Stimulated activated CD8-positive, alpha-beta memory T cell treated with anti-CD3 and anti-CD28 coated beads, Interleukin-12 subunit alpha, Interleukin-12 subunit beta, amount 100 ng/mL, for 24 hours (primary cell): Measurements from ENCODE around the gene C2orf81.
"Not testable (repeated sequence)": the region's sequence is repeated elsewhere in the genome, so short reads cannot be mapped to it uniquely, and the experiment has no call there.

Source experiments
- DNase-seq: peaks from one replicate; pipeline ENCODE4 v3.0.0-alpha.2; 2020; ENCODE audit errors: extremely low read depth

C2orf81 gene

DNA sequence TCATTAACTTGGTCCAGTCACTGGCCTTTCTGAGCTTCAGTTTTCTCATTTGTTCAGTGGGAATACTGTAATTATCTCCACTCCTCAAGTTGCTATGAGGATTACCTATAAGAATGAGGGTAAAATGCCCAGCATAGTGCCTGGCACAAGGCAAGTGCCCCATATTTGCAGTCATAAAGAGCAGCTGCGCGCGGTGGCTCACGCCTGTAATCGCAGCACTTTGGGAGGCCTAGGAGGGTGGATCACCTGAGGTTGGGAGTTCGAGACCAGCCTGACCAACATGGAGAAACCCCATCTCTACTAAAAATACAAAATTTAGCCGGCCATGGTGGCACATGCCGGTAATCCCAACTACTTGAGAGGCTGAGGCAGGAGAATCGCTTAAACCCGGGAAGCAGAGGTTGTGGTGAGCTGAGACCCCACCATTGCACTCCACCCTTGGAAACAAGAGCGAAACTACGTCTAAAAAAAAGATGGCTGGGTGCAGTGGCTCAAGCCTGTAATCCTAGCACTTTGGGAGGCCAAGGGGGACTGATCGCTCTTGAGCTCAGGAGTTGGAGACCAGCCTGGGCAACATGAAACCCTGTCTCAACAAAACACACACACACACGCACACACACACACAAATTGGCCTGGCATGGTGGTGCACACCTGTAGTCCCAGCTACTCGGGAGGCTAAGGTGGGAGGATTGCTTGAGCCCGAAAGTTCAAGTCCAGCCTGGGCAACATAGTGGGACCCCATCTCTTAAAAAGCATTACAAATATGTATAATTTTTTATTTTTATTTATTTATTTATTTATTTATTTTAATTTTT is 21.3 kb upstream of the C2orf81 start:
- not testable (repeated sequence) for DNase-seq

GRCh38 chr2:74441690-74442482 is 20.5 kb upstream of the C2orf81 start, which contains the start of gene RTKN:
RTKN (minus strand) TSS chr2:74441937; CDS start chr2:74441816, 121 bp downstream.
- DNase-seq: no peak

DNA sequence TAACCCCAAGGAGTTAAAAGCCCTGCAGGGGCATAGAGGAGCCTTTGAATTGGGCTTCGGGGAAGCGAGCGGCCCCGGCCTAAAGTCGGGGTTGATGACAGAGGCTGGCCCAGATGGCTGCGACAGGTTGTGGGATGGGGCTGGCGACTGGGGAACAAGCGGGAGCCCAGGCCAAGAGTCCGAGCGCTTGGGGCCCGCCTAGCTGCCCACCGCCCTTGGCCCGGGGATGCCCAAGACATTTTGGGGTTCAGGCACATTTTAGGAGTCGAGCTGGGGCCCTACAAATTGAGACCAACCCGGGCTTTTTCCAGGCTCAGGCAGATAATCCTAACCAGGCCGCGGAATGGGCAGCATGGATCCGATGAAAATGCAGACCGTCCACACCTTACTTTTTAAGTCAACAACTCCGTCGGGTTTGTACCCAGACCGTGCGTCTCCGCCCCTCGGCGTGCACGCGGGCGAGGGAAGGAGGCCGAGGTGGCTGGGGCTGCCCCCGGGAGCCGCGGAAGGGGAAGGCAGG is 19.8 kb upstream of the C2orf81 start:
- no peak for DNase-seq

GRCh38 chr2:74440378-74441169 is 19.2 kb upstream of the C2orf81 start:
- DNase-seq: no peak

DNA sequence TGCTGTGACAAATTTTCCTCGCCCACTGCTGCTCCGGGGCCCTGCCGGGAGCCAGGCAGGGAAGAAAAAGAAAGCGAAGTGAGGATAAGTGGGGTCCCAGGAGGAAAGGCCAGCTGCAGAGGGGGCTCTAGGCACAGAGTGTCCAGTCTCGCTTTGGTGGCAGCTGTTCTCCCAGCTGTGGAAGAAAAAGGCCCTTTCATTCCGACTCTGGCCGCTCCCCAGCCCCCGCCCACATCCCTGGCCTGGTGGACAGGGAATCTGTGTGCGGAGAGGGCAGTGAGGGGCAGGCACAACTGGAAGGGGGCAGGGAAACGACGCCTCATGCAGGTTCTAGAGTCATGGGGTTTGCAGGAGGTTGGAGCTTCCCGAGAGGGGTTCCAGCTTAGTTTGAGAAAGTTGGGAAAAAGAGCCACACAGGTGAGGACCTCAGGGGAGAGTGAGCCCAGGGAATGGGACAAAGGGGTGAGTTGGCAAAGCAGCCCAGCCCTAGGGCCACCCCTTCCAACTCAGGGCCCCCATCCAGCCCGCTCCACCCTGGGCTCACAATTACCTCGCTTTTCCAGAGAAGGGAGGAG is 18.5 kb upstream of the C2orf81 start:
- DNase-seq: no peak

- no peak for DNase-seq
These were observed 18.0 kb upstream of the C2orf81 start for GRCh38 chr2:74439373-74439772.

DNA sequence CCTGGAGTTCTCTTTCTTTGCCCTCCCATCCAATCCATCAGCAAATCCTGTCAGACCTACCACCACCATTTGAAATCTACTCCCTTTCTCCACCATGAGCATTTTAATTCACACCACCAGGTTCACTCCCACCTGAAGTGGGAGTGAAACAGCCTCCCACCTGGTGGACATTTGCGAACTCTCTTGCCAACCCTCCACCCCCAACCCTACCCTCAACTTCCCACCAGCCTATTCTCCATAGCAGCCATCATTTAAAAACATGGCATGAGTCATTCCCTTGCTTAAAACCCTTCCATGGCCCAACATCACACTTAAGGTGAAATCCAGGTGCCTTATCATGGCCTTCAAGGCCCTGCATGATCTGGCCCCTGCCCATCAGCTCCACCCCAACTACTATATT is 16.8 kb upstream of the C2orf81 start:
- no peak for DNase-seq

GRCh38 chr2:74436848-74437695 is 15.7 kb upstream of the C2orf81 start:
- DNase-seq: no peak

DNA sequence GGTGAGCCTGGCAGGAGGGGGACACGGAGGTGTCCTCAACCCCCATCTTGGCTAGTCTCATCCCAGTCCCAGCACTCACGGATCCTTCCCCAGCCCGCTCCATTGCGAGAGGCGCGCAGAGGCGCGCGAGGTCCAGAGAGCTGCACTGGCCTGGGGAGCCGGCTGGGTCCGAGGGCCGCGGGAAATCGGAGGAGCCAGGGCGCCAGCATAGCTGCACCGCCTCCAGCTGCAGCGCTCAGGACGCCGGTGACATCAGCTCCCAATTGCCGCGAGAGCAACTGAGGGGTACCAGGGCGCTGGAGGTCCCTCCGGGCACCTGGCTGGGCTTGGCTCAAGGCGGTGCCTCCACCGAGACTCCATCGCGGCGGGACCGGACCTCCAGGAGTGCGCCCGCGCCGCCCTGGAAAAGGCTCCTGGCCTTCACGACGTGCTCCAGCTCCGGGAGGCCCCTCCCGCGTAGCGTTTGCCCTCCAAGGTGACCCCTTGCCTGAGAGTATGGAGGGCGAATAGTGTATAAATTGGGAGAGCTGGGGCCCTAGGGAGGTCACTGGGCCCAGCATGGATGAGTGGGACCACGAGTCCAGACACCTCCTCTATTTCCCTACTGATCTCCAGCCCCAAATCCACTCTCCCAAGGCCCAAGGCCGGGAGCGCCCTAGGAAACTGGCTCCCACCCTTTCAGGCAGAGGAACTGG is 14.8 kb upstream of the C2orf81 start:
- no peak for DNase-seq

DNA sequence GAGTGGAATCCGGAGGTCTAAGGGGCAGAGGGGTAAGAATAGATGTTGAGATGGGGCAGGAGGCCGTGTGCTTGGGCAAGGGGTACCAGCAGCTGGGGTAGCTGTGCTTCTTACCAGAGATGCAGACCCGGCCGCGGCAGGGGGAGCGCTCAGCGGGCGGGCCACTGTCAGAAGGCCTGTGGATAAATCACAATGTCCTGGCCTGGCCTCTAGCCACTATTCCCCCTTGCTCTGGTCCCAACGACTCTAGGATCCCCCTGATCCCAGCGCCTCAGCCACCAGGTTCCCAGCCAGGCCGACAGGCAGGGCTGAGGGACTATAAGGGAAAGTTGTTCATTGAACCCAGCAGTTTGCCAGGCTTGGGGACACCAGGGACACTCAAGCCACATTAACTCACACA is 9.1 kb upstream of the C2orf81 start:
- no peak for DNase-seq

DNA sequence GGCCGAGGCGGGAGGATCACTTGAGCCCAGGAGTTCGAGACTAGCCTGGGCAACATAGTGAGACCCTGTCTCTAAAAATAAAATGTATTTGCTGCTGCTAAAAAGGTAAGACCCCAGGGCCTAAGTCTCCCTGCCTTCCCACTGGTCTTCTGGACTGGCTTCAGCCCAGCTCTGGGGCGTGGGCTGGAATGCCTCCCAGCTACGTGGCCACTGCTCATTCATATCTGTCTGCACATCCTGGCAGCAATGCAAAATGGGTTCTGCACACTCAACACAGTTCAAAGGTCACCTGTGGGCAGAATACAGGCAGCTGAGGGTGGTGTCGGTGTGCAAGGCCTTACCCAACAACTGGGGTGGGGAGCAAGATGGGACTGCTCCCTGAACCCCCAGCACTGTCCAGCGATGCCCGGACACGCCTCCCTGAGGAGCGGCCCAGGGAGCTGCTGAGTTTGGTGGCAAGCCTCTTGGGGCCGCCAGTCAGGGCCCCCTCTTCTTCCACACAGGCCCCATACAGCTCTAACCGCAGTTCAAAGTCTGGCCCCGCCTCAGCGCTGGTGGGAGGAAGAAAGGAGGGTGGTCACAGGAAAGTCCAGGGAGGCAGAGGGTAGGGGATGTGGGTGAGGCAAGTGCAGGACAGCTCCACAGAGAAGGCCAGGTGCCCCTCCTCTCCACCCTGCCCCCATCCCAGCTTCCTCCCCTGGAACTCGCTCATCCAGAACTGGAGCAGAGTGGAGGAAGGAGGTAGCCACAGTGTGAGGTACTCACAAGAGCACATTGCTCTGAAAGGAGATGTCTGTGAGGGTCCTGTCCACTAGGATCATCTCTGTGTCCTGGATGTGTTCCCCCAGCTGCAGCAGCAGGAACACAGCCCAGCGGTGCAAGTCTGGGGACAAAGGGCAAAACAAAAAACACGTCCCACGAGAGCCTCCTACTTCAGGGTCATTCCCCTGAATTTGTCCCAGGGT is 8.3 kb upstream of the C2orf81 start:
- DNase-seq: no peak

GRCh38 chr2:74428675-74429074 is 7.3 kb upstream of the C2orf81 start:
- DNase-seq: no peak

GRCh38 chr2:74427551-74427950 is 6.1 kb upstream of the C2orf81 start:
- no peak for DNase-seq

DNA sequence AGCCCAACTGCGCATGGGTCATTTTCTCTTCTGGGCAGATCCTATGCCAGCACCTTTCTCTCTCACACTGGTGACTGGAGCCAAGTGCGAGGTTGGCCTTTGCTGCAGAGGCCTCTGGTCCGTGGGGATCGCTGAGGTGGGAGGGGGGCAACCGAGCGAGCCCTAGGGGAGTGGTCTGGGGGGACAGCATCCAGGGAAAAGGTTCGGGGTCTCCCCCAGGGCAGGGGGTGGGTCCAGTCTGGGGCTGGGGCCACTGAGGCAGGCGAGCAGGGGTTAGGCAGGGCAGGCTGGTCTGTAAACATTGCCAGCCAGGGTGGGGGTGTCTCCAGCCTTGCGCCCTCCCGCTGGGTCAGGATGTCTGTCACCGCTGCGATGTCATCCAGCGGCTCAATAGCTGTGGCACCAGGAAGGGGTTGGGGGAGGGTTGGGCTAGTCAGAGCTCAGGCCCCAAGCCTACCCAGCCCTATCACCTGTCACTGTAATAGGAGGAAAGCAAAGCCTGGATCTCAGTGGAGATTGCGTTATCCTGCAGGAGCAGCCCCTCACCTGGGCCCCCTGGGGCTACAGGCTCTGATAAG is 4.9 kb upstream of the C2orf81 start:
- DNase-seq: no peak

- no peak for DNase-seq
These were observed 4.1 kb upstream of the C2orf81 start for GRCh38 chr2:74425523-74425922.

DNA sequence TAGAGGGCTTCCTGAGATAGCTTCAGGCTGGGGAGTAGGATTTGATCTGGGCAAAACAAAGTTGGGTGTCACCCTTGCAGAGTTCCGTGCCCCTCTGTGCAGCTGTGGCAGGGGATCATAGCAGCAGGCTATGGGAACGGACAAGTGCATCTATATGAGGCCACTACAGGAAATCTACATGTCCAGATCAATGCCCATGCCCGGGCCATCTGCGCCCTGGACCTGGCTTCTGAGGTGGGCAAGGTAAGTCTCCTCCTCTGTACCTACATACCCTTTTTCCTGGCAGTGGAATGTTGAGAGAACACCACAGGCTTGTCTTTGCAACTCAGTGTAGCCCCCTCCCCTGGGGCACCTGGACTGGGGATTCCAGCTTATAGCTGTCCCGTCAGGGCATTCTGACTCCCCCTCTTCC is 3.6 kb upstream of the C2orf81 start:
- DNase-seq: no peak

DNA sequence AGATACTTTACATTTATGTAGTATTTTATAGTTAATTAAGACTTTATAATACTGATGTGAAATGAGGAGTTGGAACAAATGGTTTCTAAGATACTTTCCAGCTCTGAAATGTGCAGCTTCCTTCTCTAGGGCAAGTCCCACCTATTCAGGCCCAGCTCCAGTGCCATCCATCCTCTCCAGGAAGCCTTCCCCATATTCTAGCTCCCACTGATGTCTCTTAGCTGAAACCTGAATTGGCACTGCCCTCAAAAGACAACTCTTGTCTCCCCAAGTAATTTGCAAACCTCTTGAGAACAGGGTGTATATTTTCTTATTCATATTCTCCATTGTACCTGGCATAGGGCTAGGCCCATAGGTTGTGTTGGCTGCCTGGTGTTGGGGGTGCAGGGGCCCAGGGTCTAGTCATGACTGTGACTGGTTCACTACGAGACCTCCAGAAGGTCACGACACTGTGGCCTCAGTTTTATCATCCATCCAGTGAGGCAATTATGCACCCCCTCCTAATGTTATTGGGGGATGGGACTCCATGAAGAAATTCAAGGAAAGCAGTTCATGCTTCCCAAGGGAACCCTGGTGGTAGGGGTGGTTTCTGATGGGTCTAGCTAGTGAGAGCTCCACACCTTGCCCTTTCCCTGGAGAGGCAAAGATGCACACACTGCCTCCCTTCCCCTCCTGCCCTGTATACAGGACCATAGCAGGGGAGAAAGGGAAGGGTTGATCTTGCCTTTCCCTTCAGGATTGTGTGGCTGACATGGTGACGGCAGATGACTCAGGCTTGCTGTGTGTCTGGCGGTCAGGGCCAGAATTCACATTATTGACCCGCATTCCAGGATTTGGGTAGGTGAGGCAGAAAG is 2.9 kb upstream of the C2orf81 start:
- DNase-seq: no peak
